HPDE6-E6E7 (cell line): ENCODE data around the gene OLIG1.

Source experiments
- DNase-seq: peaks from one replicate; pipeline ENCODE4 v3.0.0; 2011; ENCODE audit warnings: missing footprints; ENCODE audit errors: extremely low spot score

Gene OLIG1

GRCh38 chr21:33031152-33031911 is 38.6 kb upstream of the OLIG1 start:
- no peak for DNase-seq

- DNase-seq: no peak
Measured at GRCh38 chr21:33032434-33033047, 37.4 kb upstream of the OLIG1 start.

GRCh38 chr21:33033094-33033951 is 36.6 kb upstream of the OLIG1 start:
- no peak for DNase-seq

- DNase-seq: no peak
Measured at GRCh38 chr21:33033961-33034413, 36.0 kb upstream of the OLIG1 start.

- DNase-seq: no peak
Measured at GRCh38 chr21:33035147-33035546, 34.8 kb upstream of the OLIG1 start.

- DNase-seq: no peak
Measured at GRCh38 chr21:33036430-33037162, 33.3 kb upstream of the OLIG1 start.

GRCh38 chr21:33037501-33037900 is 32.4 kb upstream of the OLIG1 start:
- no peak for DNase-seq

- DNase-seq: no peak
Measured at GRCh38 chr21:33039536-33039935, 30.4 kb upstream of the OLIG1 start.

- DNase-seq: no peak
Measured at GRCh38 chr21:33040215-33040614, 29.7 kb upstream of the OLIG1 start.

GRCh38 chr21:33041981-33042380 is 28.0 kb upstream of the OLIG1 start:
- no peak for DNase-seq

- no peak for DNase-seq
Measured at GRCh38 chr21:33042812-33043211, 27.1 kb upstream of the OLIG1 start.

GRCh38 chr21:33046455-33046854 is 23.5 kb upstream of the OLIG1 start:
- no peak for DNase-seq

- DNase-seq: no peak
Measured at GRCh38 chr21:33047231-33047630, 22.7 kb upstream of the OLIG1 start.

- no peak for DNase-seq
Measured at GRCh38 chr21:33051925-33052324, 18.0 kb upstream of the OLIG1 start.

- no peak for DNase-seq
Measured at GRCh38 chr21:33053951-33054350, 16.0 kb upstream of the OLIG1 start.

GRCh38 chr21:33055991-33056390 is 13.9 kb upstream of the OLIG1 start:
- no peak for DNase-seq

GRCh38 chr21:33057385-33057940 is 12.5 kb upstream of the OLIG1 start:
- DNase-seq: no peak

- no peak for DNase-seq
Measured at GRCh38 chr21:33058527-33058926, 11.4 kb upstream of the OLIG1 start.

GRCh38 chr21:33058957-33059356 is 11.0 kb upstream of the OLIG1 start:
- DNase-seq: no peak

- DNase-seq: no peak
Measured at GRCh38 chr21:33059380-33059841, 10.5 kb upstream of the OLIG1 start.

- DNase-seq: no peak
Measured at GRCh38 chr21:33061233-33061632, 8.7 kb upstream of the OLIG1 start.
